Left renal cortex interstitium (tissue), 4 donors: ENCODE results near the gene KIZ. TPM values are rescaled to one million over a fixed set of nuclear protein-coding genes. Genes with fewer than 3 reads are reported as not detected.

ENCODE experiments used
- DNase-seq, 4 donors: peaks; one replicate each; pipeline ENCODE4 v3.0.0-alpha.2; 2013; ENCODE audit warnings: low read depth in 4 of 4, low spot score in 2 of 4, missing footprints in 1 of 4
- polyA plus RNA-seq, 4 donors: library from polyadenylated mRNA; unstranded; fragments of 120-200 nt; gene quantifications; one replicate each; pipeline ENCODE4 v1.2.1, GENCODE V29; 2013; ENCODE audit not compliant: insufficient read length in 4 of 4

KIZ gene
- polyA plus RNA-seq, 4 donors, result 33.6 to 38.1 (median 36.0) TPM

DNA sequence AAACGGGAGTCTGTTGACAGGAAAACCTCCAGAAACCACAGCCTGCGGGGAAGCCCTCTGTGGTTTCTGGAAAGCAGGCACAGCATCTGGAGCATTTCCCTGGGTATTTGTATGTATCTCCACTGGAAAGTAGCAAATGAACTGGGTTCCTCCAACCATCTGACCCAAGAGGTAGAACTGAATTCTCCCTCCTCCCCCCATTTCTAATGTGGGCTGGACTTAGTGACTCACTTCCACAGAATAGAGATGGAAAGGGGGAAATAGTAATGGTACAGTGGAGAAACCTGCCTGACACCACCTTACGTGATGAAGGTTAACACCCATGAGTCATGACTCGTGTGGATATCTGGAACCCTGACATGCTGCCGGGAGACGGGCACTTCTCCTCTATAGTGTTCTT is 125.4 kb downstream of the KIZ start:
- no peak for DNase-seq

DNA sequence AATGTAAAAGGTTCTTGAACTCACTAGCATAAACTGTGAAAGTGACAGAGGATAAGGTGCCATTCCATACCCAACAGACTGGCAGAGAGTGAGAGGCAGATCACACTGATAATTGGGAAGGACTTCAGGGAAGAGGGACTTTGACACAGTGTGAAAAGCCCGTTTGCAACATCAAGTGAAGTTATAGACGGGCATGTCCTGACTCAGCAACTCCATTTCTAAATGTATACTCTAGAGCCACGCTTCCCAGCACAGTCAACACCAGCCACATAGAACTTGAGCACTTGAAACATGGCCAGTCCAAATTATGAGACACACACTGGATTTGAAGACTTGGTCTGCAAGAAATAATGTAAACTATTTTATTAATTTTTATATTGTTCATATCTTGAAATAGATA is 131.3 kb downstream of the KIZ start:
- no peak for DNase-seq

DNA sequence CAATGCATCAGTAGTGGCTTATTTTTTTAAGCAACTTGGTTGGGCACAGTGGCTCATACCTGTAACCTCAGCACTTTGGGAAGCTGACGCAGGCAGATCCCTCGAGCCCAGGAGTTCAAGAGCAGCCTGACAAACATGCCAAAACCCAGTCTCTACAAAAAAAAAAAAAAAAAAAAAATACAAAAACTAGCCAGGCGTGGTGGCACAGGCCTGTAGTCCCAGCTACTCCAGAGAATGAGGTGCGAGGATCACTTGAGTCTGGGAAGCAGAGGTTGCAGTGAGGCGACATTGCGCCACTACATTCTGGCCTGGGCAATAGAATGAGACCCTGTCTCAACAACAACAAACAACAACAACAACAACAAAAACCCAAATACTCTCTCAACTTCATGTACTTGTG is 132.5 kb downstream of the KIZ start:
- no peak for DNase-seq

DNA sequence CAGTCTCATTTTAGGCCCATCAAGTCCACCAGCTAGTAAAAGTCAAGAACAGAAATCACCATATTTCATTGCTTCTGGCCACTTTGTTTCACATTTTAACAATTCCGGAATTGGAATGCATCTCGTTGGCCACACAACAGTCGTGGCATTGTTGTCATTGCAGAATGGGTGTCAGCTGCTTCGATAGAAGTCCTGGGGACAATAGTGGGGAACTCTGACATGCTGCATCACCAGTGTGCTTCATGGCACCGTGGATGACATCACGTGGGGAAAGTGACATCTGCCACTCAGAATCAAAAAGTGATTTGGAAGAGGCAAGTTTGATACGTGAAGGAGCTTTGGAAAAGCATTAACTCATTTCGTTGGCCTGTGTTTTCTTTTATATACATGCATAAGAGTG is 133.5 kb downstream of the KIZ start:
- DNase-seq, result no peak

DNA sequence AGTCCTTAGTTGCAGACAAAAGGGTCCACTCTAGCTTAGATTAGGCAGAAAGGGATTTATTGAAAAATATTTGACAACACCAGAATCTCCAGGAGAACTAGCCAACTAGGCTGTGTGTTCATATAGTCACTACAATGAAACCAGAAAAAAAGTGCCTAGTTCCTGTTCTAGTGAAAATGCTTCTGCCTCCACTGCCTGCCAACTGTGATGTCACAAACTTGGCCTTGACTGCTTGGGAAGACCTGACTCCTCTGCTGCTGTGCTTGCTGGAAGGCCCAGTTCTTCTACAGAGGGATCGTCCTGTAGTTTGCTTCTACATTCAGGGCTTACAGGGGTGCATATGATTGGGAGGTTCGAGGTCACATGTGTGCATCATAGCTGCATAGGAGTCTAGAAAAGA is 136.9 kb downstream of the KIZ start:
- DNase-seq, result no peak

DNA sequence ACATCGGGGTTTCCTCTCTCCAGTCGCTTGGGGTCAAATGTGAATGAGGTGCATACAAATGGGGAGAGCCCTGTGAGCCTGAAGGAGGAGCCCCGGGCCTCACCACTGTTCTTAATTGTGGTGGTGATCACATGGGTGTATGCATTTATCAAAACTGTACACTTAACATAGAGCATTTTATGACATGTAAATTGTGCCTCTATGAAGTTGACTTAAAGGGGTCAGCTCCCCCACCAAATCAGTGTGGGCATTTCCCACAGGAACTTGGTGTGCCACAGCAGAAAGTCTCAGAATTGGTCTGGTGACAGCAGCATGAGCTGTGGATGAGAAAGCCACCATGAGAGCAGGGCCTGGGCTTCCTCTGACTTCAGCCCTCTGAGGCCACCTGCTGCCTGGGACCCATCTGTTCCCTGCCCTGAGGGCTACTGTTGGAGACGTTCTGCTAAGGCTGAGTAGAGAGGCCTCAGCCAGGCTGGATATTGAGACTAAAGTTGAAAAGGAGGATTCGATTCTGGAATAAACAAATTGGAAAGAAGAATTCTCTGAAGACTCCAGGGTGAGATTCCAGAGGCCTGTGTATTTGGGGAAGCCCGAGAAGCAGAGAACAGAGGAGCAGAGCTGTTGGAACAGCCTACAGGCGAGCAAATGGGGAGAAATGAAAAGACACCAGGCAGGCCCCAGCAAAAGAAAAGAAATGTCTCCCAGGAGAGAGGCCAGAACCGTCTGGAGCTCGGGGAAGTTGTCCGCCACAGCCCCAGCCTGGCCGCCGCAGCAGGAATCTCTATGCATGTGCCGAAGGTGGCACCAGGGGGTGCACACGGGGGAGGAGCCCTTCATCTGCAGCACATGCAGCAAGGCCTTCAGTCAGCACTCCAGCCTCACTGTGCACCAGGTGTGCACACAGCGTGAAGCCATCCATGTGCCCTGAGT is 139.6 kb downstream of the KIZ start:
- no peak for DNase-seq

DNA sequence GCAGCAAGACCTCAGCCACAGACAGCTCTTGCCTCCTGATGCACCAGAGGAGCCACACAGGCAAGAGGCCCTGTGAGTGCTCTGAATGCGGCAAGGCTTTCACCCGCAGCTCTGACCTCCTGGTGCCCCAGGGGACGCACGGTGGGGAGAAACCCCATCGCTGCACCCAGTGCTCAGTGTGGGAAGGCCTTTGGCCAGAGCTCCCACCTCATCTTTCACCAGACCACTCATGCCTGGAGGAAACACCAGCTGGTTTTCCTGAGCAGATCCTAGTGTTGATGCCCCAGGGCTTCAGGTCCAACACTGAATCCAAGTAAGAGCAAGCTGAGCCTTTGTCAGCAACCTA is 140.3 kb downstream of the KIZ start:
- no peak for DNase-seq

DNA sequence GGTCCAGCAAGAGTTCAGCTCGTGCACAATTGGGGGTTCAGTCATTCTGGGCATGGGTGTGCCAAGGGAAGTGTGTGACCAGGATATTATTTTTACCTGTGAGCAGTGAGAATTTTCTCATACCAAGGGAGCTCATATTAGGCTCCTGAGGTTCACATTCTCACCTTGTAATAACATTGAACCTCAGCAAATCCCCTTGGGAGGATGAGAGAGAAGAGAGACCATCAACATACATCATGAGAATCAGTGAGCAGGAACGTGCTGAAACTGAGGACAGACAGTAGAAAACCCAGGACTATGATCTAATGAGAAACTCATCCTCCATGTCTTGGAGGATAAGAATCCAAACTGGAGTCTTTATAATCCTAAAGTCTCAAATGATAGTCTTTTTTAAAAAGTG is 143.9 kb downstream of the KIZ start:
- no peak for DNase-seq

DNA sequence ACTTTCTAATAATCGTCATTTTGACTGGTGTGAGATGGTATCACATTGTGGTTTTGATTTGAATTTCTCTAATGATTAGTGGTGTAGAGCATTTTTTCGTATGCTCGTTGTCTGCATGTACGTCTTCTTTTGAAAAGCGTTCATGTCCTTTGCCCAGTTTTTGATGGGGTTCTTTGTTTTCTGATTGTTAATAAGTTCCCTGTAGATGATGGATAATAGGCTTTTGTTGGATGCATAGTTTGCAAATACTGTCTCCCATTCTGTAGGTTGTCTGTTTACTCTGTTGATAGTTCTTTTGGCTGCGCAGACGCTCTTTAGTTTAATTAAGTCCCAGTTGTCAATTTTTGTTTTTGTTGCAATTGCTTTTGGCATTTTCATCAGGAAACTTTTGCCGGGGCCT is 144.9 kb downstream of the KIZ start:
- DNase-seq, result no peak

DNA sequence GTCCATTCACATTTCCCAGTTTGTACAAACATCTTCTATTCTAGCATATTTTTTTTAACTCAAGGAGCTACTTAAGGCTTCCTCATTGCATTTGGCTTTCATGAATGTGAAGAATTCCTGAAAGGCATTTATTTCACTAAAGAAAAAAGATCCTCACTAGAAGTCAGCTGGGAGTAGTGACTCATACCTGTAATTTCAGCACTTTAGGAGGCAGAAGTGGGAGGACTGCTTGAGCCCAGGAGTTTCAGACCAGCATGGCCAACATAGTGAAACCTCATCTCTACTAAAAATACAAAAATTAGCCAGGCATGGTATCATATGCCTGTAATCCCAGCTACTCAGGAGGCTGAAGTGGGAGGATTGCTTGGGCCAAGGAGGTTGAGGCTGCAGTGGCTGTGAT is 146.4 kb downstream of the KIZ start:
- DNase-seq, result no peak

DNA sequence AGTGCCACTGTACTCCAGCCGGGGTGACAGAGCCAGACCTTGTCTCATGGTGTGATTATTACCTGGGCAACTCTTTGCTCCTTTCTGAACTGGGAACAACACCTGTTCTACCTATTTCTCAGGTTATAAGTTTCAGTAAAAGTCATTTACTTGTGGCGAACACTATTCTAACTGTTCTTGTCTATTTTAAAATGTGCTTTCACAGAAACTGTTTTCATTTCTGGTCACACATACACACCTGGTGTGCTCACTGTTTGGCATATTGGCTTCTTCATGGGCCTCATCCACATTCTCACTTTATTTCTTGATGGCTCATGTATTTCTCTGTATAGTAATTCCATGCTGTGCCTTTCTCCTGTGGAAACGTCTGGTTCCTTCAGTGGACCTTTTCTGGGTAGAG is 146.8 kb downstream of the KIZ start:
- no peak for DNase-seq

DNA sequence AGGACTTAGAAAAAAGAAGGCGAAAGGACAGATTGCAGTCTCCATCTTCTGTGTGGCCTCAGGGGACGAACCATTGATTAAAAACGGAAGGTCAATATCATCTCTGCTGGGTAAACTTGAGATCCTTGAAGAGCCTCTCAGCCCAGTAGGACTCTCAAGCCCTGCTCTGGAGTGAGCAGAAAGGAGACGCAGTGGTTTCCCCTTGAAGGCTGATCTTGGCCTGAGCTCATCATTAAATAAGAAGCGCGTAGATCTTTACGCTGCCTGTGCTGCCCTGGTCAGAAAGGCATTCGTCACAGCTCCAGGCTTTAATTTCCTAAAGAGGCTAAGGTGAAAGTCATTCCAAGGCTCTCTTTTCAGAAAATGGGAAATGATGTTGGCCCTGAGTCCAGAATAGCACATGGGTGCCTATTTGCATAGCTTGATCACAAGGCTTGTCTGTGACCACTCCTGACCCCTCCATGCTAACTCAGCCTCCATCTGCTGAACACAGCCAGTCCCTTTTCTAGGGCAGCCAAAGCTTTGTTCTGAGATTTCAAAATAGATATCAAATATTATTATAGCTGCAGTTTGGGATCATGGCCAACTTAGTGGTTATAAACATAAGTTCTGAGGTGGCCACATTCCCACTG is 148.0 kb downstream of the KIZ start:
- no peak for DNase-seq

DNA sequence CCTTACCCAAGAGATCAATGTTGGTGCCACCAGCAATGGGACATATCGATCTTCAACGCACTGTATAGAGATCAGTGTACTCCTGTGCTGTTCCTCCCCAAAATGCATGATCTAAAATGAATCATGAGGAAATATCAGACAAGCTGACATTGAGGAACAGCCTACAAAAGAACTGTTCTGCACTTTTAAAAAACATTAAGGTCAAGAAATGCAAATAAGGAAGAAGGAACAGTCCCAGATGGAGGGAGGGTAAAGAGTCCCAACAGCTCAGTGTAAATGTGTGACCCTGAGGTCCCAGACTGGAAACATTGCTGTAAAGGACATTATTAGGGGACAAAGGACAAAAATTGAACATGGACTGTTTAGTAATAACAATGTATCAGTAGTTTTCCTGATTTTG is 152.9 kb downstream of the KIZ start:
- DNase-seq, result no peak

DNA sequence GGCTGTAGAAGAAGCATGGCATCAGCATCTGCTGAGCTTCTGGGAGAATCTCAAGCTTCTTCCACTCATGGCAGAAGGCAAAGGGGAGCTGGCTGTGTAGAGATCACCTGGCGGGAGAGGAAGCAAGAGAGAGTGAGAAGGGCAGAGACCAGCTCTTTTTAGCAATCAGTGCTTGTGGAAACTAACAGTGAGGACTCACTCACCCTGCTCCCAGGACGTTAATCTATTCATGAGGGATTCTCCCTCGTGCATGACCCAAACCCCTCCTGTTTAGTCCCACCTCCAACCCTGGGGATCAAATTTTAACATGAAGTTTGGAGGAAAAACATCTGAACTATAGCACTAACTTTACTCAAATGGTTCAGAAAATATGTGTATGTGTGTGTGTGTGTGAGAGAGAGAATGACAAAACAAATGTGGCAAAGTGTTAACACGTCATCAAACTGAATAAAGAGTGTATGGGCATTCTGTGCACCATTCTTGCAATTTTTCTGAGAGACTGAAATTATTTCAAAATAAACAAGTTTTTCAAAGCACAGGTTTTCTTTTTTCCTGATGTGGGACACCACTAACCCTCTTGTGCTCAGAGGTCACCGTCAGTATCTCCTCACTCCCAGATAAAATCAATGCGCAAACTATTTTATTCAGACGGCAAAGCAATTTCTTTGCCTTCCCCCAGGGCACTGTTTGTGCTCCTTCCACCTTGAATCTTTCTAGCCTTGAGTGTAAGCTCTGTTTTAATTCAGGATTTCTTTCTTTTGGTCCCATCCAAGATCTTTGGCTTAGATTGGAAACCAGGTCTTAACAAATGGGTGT is 154.0 kb downstream of the KIZ start:
- DNase-seq, result no peak

DNA sequence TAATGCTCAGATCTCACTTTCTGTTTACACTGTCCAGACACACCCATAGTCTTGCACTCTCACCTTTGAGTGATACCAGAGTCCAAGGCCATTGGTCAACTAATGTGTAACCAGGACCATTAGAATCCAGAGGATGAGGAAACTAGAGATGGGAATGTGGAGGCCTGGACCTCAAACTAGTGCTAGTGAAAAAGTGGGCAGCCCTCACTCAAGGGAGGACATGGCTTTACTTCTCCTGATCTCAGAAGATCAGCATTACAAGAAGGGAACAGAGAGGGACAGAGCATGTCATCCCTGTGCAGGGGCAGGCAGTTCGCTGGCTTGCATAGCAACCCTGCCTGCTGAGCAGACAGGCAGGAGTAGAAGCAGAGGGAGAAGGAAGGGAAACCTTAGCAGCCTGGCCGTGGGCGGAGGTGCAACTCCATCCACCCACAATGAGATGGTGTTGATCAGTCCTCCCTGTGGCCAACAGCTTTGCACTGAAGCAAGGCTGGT is 154.7 kb downstream of the KIZ start:
- DNase-seq, result no peak

DNA sequence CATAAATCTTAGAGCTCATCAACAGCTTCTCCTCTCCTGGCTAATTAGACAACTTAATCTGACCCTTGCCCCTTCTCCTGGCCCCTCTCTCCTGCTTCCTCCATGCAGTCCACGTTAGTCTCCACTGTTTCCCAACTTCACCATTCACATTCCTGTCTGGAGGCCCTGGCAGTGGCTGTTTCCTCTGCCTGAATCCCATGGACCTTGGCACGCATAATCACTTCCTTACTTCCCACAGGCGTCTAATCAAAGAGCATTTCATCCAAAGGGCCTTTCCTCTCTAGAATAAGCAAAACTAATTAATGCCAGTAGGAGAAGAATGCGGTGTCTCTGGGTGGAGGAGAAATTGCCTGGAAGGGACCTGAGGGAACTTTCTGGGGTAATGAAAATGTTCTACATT is 160.9 kb downstream of the KIZ start:
- no peak for DNase-seq

DNA sequence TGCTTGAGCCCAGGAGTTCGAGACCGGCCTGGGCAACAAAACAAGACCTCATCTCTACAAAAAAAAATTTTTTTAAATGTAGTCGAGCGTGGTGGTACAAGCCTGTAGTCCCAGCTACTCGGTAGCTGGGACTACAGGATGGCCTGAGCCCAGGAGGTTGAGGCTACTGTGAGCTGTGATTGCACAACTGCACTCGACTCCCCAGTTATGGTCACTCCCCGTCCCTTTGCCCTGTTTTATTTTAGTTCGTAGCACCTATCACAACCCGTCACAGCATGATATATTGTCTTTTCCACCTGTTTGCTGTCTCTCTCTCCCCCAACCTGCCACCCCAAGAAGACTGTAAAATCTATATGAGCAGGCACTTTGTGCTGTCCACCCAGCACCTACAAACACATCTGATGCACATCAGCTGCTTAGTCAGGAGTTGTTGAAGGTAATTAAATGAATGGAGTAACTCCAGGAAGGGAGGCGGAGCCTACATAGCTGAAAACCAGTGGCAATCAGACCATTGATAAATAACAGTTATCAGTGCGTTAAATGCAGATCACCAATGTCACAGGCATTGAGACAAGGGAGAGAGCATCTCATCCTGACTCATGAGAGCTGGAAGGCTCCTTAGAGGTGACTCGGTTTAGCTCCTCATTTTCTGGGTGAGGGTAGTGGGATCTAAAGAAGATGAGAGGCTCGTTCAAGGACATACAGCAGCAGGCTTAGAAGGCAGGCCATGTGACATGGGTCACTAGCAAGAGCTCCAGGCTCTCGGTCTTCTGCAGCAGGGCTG is 162.9 kb downstream of the KIZ start:
- no peak for DNase-seq

DNA sequence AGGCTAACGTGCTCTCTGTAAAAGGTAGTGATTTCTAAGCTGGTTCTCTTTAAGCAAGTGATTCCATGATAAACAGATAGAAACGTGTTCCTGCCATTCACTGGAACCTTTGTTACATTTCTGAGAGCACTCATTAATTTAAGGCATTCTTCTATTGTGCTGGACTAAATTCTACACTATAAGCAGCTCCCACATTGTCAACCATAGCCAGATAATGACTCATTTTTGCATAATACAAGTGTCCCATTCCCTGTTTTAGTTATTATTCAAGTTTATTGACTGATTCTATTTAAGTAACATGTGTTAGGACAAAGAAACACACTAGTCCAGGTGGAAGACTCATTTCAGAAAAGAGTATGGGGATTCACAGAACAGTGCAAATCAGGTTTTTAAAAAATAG is 163.8 kb downstream of the KIZ start:
- DNase-seq, result no peak

DNA sequence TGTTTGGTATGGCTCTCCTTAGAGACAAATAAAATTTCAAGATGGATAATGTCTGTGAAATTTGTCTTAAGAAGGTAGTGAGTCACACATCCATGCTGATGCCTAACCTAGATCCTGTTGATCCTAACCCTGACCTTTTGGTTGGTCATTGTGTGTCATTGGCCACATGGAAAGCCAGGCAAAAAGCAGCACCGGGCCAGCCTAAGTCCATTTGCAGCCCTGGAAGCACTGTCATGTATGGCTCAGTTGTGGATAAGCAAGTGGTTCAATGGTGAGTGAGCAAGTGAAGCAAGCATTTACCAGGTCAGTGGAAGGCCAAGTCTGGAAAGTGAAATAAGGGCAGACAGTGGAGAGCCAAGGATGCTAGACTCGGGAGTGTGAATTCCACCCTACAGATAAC is 165.1 kb downstream of the KIZ start:
- no peak for DNase-seq

DNA sequence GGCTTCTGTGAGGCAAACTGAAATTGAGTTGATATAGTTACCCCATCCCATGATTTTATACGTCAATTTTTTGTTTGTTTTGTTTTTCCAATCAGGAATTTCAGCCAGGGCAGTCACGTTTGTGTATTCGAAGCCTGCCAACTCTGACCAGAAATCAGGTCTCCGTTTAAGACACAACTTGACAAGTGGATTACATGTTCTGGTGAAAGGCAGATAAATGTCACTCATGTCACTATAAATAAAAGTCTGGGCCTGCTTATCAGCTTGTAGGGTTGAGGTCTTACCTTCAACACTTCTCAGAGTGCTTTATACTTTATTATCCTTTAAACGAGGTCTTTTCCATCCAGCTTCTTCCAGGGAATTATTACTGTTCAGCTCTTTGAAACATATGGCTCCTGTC is 168.9 kb downstream of the KIZ start:
- no peak for DNase-seq
